ENCODE data around the gene GPS1. TPM values are rescaled to one million over a fixed set of nuclear protein-coding genes. Genes with fewer than 3 reads are reported as not detected.

The GPS1 gene
- total and polyA plus RNA-seq, 9 of the 15 experiments (the other 6 are each of a cell fraction or from before 2014, with no cell fraction given) = 3.1 to 167 (median 69.9) TPM

- TF ChIP-seq NKRF (IDR thresholded peaks at IDR 0.05; ENCODE audit: borderline replicate concordance) (peak; percentile 41; the same call in 1 of the 2 replicates), HMG20B (CRISPR knock-in tag; IDR thresholded peaks at IDR 0.05) (no peak), CHD1 (IDR thresholded peaks at IDR 0.05; ENCODE audit: low read length) (peak; percentile 32), ZNF41 (CRISPR knock-in tag; conservative IDR thresholded peaks at IDR 0.05) (no peak), GABPB1 (CRISPR knock-in tag; IDR thresholded peaks at IDR 0.05) (peak; percentile 38; the same call in 1 of the 2 replicates), ERF (CRISPR knock-in tag; IDR thresholded peaks at IDR 0.05) (0 out of 2 replicates have a peak, but pooled peaks have one; percentile 16), SNRNP70 (optimal IDR thresholded peaks at IDR 0.05; ENCODE audit: low read depth, low read length) (no peak), MYBL2 (IDR thresholded peaks at IDR 0.05; ENCODE audit: low read depth) (no peak), MYBL2 (CRISPR knock-in tag; IDR thresholded peaks at IDR 0.05; ENCODE audit: borderline replicate concordance) (no peak), RBM22 (IDR thresholded peaks at IDR 0.05; ENCODE audit: low read depth, low read length, poor library complexity, severe bottlenecking) (peak; percentile 94), POU5F1 (IDR thresholded peaks at IDR 0.05; ENCODE audit: borderline replicate concordance, low read depth, low read length, partially characterized antibody) (no peak), TRIM28 (IDR thresholded peaks at IDR 0.05) (no peak), REST (IDR thresholded peaks at IDR 0.05; ENCODE audit: borderline replicate concordance) (no peak), REST (CRISPR knock-in tag; IDR thresholded peaks at IDR 0.05; ENCODE audit: low read depth) (no peak), NFRKB (IDR thresholded peaks at IDR 0.05; ENCODE audit: low read depth) (no peak), ZBTB26 (CRISPR knock-in tag; IDR thresholded peaks at IDR 0.05) (no peak), ZNF165 (CRISPR knock-in tag; IDR thresholded peaks at IDR 0.05; ENCODE audit: borderline replicate concordance) (no peak), BCOR (IDR thresholded peaks at IDR 0.05) (no peak)
Observed at GRCh38 chr17:82097184-82097918, 45.7 kb downstream of the GPS1 start (continued).

Data from K562 (cell line).